ENCODE results near the gene C19orf12. TPM values are rescaled to one million over a fixed set of nuclear protein-coding genes. Genes with fewer than 3 reads are reported as not detected.

The C19orf12 gene
- total RNA-seq, 1 experiment from 2014 or later, result 10.0 TPM

- ChIA-PET CTCF (no interaction called here), POLR2A (no interaction called here)
Observed at GRCh38 chr19:29704562-29705558, 10.2 kb downstream of the C19orf12 start.

More at GRCh38 chr19:29704562-29705558, 10.2 kb downstream of the C19orf12 start:
- H3K27ac ChIP-seq (ENCODE audit: low read depth, low read length), result no peak overlapping the region
- no peaks in the 10 kb centered on the region for H3K79me2 ChIP-seq (ENCODE audit: insufficient read depth, low read length)
- DNase-seq (ENCODE audit: low read depth, low spot score), result no peak
- no peaks in the 10 kb centered on the region for H3K36me3 ChIP-seq (ENCODE audit: control insufficient read depth in 1 of 2, insufficient read depth in 2 of 2, low read length in 2 of 2)
- H3K9me3 ChIP-seq (ENCODE audit: control insufficient read depth in 1 of 2, insufficient read depth in 1 of 2, low read depth in 1 of 2, low read length in 2 of 2), result no peaks in the 10 kb centered on the region
- BruUV-seq (replicated peaks), result no TSS peak
- no peak overlapping the region for H3K9ac ChIP-seq (ENCODE audit: low read length)
- H2AFZ ChIP-seq (ENCODE audit: low read depth, low read length, poor library complexity, severe bottlenecking), result no peak overlapping the region
- H3K4me1 ChIP-seq (ENCODE audit: control insufficient read depth in 1 of 2, insufficient read depth in 2 of 2, low read length in 2 of 2), result no peaks in the 10 kb centered on the region
- H3K4me2 ChIP-seq (ENCODE audit: low read length), result no peak overlapping the region
- RAD21 ChIA-PET (ENCODE audit: low non-redundant PET in 1 of 2, low total read pairs in 2 of 2, uncharacterized antibody in 2 of 2, unreplicated experiment in 2 of 2), result no interaction called here
- no peaks in the 10 kb centered on the region for H3K9me2 ChIP-seq (ENCODE audit: insufficient read depth)
- intact Hi-C loops (cut with micrococcal nuclease), result no loop called here
- H3K27me3 ChIP-seq (ENCODE audit: insufficient read depth, low read length), result no peaks in the 10 kb centered on the region
- H3K4me3 ChIP-seq (replicated peaks in 1 of 2; ENCODE audit: low read depth in 1 of 2, low read length in 2 of 2), result no peak overlapping the region
- no peak for ATAC-seq
- no peak for TF ChIP-seq MAX (IDR thresholded peaks at IDR 0.05)
- TF ChIP-seq YY1 (IDR thresholded peaks at IDR 0.05; ENCODE audit: extremely low read depth, insufficient replicate concordance, low read depth, low read length), result no peak
- no peak for TF ChIP-seq ELF1 (IDR thresholded peaks at IDR 0.05; ENCODE audit: borderline replicate concordance, low read depth)
- no peak for TF ChIP-seq CEBPB (IDR thresholded peaks at IDR 0.05; ENCODE audit: low read depth)
- TF ChIP-seq POLR2AphosphoS5 (IDR thresholded peaks at IDR 0.05; ENCODE audit: low read depth, low read length), result no peak
- TF ChIP-seq REST (IDR thresholded peaks at IDR 0.05; ENCODE audit: low read depth), result no peak
- no peak for TF ChIP-seq POLR2A (IDR thresholded peaks at IDR 0.05; ENCODE audit: borderline replicate concordance, extremely low read depth, insufficient read depth, insufficient read length)
- no peak for TF ChIP-seq CBX3 (IDR thresholded peaks at IDR 0.05; ENCODE audit: low read depth)
- no peak for TF ChIP-seq TCF7L2 (IDR thresholded peaks at IDR 0.05; ENCODE audit: borderline replicate concordance, extremely low read depth, insufficient read depth, insufficient read length)
- TF ChIP-seq JUND (IDR thresholded peaks at IDR 0.05), result no peak
- no peak for TF ChIP-seq SP1 (IDR thresholded peaks at IDR 0.05; ENCODE audit: low read depth)
- TF ChIP-seq RAD21 (IDR thresholded peaks at IDR 0.05; ENCODE audit: low read depth), result no peak
- no peak for TF ChIP-seq ZBTB33 (IDR thresholded peaks at IDR 0.05; ENCODE audit: extremely low read depth, insufficient replicate concordance, low read length)
- no peak for TF ChIP-seq ZFX (IDR thresholded peaks at IDR 0.05)
- TF ChIP-seq EZH2phosphoT487 (IDR thresholded peaks at IDR 0.05; ENCODE audit: borderline replicate concordance), result no peak
- TF ChIP-seq ATF3 (IDR thresholded peaks at IDR 0.05), result no peak
- no peak for TF ChIP-seq EGR1 (IDR thresholded peaks at IDR 0.05; ENCODE audit: low read depth)
- TF ChIP-seq EZH2 (IDR thresholded peaks at IDR 0.05), result no peak
- TF ChIP-seq ZNF274 (IDR thresholded peaks at IDR 0.05; ENCODE audit: low read depth, low read length), result no peak
- TF ChIP-seq FOSL1 (IDR thresholded peaks at IDR 0.05; ENCODE audit: low read depth), result no peak
- no peaks in the 10 kb centered on the region for H4K20me1 ChIP-seq (ENCODE audit: insufficient read depth)

All from HCT116 (cell line).